ENCODE results near the gene NCKIPSD.
"Not testable (repeated sequence)": the region's sequence is repeated elsewhere in the genome, so short reads cannot be mapped to it uniquely, and the experiment has no call there.

Gene NCKIPSD
- total RNA-seq = 15.6 to 25.5 reads per million in 2 experiments

- peak; percentile 85 for DNase-seq (ENCODE audit: low read depth)
These were observed at the start of gene NCKIPSD for GRCh38 chr3:48685603-48686511. Gene NCKIPSD (minus strand): TSS chr3:48685915. CDS start chr3:48685807, 108 bp downstream.

DNA sequence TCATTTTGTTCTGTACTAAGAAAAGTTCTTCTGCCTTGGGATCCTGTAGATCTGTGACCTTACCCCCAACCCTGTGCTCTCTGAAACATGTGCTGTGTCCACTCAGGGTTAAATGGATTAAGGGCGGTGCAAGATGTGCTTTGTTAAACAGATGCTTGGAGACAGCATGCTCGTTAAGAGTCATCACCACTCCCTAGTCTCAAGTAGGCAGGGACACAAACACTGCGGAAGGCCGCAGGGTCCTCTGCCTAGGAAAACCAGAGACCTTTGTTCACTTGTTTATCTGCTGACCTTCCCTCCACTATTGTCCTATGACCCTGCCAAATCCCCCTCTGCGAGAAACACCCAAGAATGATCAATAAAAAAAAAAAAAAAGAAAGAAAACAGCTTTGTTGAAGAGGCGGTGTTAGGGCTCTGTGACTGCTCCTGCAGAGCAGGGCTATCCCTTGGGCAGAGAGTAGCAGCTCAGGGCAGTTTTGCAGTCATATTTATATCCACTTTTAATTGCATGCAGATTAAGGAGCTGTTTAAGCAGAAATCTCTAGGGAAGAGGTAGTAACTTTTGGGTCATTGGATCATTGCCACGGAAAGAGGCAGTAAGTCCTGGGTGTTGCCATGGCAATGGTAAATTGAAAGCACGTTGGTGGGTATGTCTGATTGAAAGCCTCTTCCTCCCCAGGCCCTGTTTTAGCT, 49.5 kb upstream of the NCKIPSD start:
- not testable (repeated sequence) for DNase-seq (ENCODE audit: low read depth)

- DNase-seq (ENCODE audit: low read depth) = not testable (repeated sequence)
These were observed 48.8 kb upstream of the NCKIPSD start for GRCh38 chr3:48734541-48734940.

DNA sequence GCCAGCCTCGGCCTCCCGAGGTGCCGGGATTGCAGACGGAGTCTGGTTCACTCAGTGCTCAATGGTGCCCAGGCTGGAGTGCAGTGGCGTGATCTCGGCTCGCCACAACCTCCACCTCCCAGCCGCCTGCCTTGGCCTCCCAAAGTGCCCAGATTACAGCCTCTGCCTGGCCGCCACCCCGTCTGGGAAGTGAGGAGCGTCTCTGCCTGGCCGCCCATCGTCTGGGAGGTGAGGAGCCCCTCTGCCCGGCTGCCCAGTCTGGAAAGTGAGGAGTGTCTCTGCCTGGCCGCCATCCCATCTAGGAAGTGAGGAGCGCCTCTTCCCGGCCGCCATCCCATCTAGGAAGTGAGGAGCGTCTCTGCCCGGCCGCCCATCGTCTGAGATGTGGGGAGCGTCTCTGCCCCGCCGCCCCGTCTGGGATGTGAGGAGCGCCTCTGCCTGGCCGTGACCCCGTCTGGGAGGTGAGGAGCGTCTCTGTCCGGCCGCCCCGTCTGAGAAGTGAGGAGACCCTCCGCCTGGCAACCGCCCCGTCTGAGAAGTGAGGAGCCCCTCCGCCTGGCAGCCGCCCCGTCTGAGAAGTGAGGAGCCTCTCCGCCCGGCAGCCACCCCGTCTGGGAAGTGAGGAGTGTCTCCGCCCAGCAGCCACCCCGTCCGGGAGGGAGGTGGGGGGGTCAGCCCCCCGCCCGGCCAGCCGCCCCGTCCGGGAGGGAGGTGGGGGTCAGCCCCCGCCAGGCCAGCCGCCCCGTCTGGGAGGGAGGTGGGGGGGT, 48.2 kb upstream of the NCKIPSD start:
- DNase-seq (ENCODE audit: low read depth) = not testable (repeated sequence)

DNA sequence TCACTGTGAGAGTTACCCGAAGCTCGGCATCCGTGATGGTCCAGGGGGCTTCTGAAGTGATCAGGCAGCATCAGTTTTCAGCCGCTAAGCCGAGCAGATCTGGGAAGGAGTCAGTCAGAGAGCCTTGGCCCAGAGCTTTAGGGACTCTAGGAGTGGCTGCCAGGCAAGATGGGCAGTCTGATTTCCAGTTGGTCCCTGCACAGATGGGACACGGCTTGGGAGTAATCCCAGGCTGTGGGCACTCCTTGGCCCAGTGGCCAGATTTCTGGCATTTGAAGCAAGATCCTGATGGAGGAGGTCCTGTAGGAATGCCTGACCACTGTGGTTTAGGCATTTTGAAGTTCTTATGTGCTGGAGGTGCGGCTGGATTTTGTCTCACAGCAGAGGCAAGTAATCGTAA, 41.8 kb upstream of the NCKIPSD start:
- DNase-seq (ENCODE audit: low read depth) = no peak

DNA sequence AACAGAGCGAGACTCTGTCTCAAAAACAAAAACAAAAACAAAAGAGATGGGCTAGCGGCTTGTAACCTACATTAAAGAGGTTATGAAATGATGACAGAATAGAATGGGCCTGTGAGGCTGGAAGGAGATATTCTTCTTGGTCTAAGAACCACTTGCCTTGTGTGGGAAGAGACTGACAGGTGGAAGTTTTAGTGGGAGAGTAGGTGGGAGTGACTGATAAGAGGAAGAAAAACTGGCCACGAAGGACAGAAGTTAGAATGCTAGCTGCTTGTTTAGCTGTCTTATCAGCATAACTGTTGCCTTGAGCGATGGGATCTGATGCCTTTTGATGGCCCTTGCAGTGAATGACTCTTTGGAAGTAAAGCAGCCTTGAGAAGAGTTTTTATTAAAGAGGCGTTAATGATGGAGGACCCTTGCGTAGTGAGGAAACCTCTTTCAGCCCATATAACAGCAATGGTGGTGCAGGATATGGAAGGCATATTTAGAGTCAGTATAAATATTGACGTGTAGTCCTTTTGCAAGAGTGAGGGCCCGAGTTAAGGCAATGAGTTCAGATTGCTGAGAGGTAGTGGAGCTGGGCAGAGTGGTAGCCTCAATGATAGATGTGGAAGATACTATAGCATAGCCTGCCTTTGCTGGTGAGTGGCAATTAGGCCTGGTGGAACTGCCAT, 39.6 kb upstream of the NCKIPSD start:
- DNase-seq (ENCODE audit: low read depth) = not testable (repeated sequence)

DNA sequence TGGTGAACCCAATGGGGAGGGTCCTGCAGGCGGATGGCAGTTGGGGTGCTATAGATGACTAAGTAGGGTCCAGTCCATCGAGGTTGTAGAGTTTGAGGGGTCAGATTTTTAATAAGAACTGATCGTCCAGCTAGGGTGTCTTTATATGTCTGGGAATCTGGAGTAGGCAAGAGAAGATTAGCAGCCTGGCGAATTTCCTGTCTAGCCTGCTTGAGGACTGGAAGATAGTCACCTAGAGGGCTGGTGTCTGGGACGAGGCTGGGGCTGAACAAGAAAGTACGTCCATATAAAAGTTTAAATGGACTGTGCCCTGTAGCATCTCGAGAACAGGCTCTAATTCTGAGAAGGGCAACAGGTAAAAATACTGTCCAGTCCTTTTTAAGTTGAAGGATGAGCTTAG, 38.0 kb upstream of the NCKIPSD start:
- no peak for DNase-seq (ENCODE audit: low read depth)

GRCh38 chr3:48723293-48723692, 37.6 kb upstream of the NCKIPSD start:
- not testable (repeated sequence) for DNase-seq (ENCODE audit: low read depth)

- peak; percentile 96 for DNase-seq (ENCODE audit: low read depth)
These were observed 31.4 kb upstream of the NCKIPSD start, which contains the start of gene IP6K2 for GRCh38 chr3:48716982-48717746. Gene IP6K2 (minus strand): TSS chr3:48717221. CDS start chr3:48695291, 21,930 bp downstream.

DNA sequence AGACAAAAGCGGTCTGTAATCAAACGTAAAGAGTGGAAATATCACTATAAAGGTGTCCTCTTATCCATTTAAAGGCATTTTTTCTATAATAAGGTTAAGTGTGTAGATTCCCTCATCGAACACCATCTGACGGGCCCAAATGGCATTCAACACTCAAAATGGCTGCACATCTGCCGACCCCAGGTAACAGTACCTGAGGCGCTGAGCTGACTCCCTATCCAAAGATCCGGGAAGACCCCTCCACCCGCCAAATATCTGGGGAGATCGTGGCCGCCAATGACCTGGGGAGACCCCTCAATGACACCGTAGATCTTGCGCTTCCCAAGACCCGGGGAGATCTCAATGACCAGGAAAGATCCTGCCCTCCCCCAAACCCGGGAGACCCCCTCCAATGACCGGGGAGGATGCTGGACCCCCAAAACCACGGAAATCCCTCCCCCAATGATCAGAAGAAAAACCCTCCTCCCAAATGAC, 30.8 kb upstream of the NCKIPSD start:
- no peak for DNase-seq (ENCODE audit: low read depth)

- DNase-seq (ENCODE audit: low read depth) = no peak
These were observed 29.6 kb upstream of the NCKIPSD start for GRCh38 chr3:48715174-48715800.

DNA sequence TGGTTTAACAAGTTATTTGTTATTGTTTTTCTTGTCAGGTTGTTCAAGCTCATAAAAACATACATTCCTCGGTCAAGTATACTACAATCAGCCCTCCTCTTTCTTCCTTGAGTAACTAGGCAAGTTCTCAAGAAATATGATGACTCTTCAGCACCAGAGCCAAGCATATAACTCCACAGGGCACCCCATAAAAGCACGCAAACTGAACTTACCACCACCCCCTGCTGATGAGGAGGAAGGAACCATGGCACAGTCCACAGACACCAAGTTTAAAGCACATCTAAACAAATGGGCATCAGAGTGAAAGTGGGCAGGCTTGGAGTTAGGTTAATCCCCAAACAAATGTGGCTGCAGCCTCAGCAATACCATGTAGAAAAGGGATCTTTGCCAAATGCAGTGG, 26.0 kb upstream of the NCKIPSD start:
- DNase-seq (ENCODE audit: low read depth) = no peak

DNA sequence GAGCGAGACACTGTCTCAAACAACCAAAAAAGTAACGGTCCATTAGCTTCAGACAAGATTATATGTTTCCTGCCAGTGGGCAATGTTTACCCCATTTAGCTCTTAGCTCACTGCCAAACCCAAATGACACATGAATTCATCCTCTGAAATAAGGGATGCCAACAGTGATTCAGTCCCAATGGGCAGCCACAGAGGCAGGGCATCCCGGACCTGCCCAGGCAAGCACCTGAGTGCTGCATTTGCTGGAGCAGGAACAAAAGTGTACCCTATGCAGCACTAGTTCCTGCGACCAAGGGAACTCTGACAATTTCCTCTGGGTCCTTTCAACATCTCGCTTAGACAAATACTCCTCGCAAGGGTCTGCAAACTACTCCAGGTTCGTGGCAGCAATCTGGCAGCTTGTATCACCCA, 23.3 kb upstream of the NCKIPSD start:
- DNase-seq (ENCODE audit: low read depth) = no peak

GRCh38 chr3:48708481-48708889, 22.8 kb upstream of the NCKIPSD start:
- no peak for DNase-seq (ENCODE audit: low read depth)

DNA sequence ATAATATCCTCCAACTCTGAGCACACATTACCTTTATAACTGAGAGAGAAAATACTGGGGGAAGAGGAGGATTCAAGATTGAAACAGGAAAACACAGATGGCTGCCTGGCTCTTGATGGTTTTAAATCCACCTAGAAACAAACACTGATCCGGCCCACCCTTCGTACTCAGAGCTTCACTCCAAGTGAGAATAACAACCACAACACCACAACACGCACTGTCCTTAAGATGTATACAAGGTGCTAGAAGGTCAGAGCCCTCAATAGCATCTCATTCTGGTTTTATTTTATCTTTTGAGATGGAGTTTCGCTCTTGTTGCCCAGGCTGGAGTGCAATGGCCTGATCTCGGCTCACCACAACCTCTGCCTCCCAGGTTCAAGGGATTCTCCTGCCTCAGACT, 21.4 kb upstream of the NCKIPSD start:
- DNase-seq (ENCODE audit: low read depth) = no peak

GRCh38 chr3:48702320-48702920, 16.7 kb upstream of the NCKIPSD start:
- no peak for DNase-seq (ENCODE audit: low read depth)

DNA sequence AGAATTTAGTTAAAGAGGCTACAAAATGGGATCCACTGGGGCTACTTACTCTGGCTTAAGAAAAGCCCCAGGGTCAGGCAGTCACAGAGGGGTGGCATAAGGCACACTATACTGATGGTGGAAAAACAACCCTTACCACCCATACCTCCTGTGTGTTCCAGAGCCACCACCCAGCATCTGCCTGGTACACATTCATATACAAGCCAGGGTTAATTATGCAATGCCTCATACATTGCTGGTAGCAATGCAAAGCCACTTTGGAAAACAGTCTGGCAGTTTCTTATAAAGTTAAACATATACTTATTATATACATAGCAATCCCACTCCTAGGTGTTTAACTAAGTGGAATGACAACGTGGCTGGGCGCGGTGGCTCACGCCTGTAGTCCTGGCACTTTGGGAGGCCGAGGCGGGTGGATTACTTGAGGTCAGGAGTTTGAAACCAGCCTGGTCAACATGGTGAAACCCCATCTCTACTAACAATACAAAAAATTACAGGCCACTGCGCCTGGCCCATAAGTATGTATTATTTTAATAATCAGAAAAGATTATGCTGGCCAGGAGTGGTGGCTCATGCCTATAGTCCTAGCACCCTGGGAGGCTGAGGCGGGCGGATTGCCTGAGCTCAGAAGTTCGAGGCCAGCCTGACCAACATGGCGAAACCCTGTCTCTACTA, 15.2 kb upstream of the NCKIPSD start:
- DNase-seq (ENCODE audit: low read depth) = no peak

DNA sequence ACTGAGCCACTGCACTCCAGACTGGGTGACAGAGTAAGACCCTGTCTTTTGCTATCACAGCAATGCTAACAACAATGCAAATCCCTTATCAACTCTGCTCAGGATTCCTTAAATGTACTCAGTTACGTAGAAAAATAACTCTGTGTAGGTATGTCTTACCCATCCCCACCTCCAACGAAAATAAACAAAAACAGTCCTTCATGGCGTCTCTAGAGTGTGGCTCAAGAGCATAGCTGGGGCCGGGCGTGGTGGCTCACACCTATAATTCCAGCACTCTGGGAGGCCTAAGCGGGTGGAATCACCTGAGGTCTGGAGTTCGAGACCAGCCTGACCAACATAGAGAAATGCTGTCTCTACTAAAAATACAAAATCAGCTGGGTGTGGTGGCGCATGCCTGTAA, 13.2 kb upstream of the NCKIPSD start:
- DNase-seq (ENCODE audit: low read depth) = no peak

GRCh38 chr3:48697952-48698351, 12.2 kb upstream of the NCKIPSD start:
- no peak for DNase-seq (ENCODE audit: low read depth)

Data from T follicular helper cell (primary cell).